ENCODE results near the gene GNAO1. TPM values are rescaled to one million over a fixed set of nuclear protein-coding genes. Genes with fewer than 3 reads are reported as not detected.

GNAO1 gene
- polyA plus RNA-seq, 1 donor from 2014 or later, result 31.5 TPM

DNA sequence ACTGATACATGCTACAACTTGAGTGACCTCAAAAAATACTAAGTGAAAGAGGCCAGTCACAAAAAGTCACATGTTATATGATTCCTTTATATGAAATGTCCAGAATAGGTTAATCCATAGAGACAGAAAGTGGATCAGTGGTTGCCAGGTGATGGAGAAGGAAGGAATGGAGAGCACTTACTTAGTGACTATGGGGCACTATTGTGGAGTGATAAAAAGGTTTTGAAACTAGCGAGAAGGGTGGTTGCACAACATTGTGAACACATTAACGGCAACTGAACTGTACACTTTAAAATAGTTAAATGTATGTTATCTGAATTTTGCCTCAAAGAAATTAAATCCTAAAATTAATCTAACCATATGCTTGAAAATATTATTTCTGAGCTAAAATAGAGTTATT lies 208.2 kb downstream of the GNAO1 start:
- no peak overlapping the region for H3K4me2 ChIP-seq (ENCODE audit: low read length)
- no peak overlapping the region for H2AFZ ChIP-seq (ENCODE audit: low read depth, low read length)
- peaks cover 11% of the 10 kb centered on the region for H3K36me3 ChIP-seq (ENCODE audit: insufficient read depth, low read length)
- H3K9ac ChIP-seq (ENCODE audit: low read length), result no peak overlapping the region
- H3K27ac ChIP-seq (ENCODE audit: low read length), result no peak overlapping the region
- no peaks in the 10 kb centered on the region for H3K27me3 ChIP-seq (ENCODE audit: insufficient read depth, low read depth, low read length)
- no peaks in the 10 kb centered on the region for H3F3A ChIP-seq (ENCODE audit: insufficient read depth, low read length, poor library complexity, severe bottlenecking)
- no peaks in the 10 kb centered on the region for H3K9me3 ChIP-seq (ENCODE audit: low read length)
- no peaks in the 10 kb centered on the region for H3K79me2 ChIP-seq (replicated peaks; ENCODE audit: insufficient read depth, low read length)
- H3K4me3 ChIP-seq (ENCODE audit: low read length), result no peak overlapping the region
- H3K9me2 ChIP-seq (ENCODE audit: insufficient read depth, low read length), result no peaks in the 10 kb centered on the region
- no peaks in the 10 kb centered on the region for H4K20me1 ChIP-seq (ENCODE audit: insufficient read depth)
- TF ChIP-seq MXI1 (conservative IDR thresholded peaks at IDR 0.05; ENCODE audit: poor library complexity, severe bottlenecking) (no peak), TAF1 (IDR thresholded peaks at IDR 0.05; ENCODE audit: low read depth) (no peak), POLR2AphosphoS5 (IDR thresholded peaks at IDR 0.05) (no peak), SMC3 (conservative IDR thresholded peaks at IDR 0.05; ENCODE audit: poor library complexity) (no peak), RAD21 (conservative IDR thresholded peaks at IDR 0.05) (no peak), EP300 (conservative IDR thresholded peaks at IDR 0.05; ENCODE audit: poor library complexity, severe bottlenecking) (no peak), EZH2 (IDR thresholded peaks at IDR 0.05; ENCODE audit: borderline replicate concordance, insufficient read depth, low read length, poor library complexity, severe bottlenecking) (no peak)
- TF ChIP-seq, protein P1, sequence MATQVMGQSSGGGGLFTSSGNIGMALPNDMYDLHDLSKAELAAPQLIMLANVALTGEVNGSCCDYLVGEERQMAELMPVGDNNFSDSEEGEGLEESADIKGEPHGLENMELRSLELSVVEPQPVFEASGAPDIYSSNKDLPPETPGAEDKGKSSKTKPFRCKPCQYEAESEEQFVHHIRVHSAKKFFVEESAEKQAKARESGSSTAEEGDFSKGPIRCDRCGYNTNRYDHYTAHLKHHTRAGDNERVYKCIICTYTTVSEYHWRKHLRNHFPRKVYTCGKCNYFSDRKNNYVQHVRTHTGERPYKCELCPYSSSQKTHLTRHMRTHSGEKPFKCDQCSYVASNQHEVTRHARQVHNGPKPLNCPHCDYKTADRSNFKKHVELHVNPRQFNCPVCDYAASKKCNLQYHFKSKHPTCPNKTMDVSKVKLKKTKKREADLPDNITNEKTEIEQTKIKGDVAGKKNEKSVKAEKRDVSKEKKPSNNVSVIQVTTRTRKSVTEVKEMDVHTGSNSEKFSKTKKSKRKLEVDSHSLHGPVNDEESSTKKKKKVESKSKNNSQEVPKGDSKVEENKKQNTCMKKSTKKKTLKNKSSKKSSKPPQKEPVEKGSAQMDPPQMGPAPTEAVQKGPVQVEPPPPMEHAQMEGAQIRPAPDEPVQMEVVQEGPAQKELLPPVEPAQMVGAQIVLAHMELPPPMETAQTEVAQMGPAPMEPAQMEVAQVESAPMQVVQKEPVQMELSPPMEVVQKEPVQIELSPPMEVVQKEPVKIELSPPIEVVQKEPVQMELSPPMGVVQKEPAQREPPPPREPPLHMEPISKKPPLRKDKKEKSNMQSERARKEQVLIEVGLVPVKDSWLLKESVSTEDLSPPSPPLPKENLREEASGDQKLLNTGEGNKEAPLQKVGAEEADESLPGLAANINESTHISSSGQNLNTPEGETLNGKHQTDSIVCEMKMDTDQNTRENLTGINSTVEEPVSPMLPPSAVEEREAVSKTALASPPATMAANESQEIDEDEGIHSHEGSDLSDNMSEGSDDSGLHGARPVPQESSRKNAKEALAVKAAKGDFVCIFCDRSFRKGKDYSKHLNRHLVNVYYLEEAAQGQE (IDR thresholded peaks at IDR 0.05; ENCODE audit: borderline replicate concordance), result no peak
- TF ChIP-seq, protein P2, sequence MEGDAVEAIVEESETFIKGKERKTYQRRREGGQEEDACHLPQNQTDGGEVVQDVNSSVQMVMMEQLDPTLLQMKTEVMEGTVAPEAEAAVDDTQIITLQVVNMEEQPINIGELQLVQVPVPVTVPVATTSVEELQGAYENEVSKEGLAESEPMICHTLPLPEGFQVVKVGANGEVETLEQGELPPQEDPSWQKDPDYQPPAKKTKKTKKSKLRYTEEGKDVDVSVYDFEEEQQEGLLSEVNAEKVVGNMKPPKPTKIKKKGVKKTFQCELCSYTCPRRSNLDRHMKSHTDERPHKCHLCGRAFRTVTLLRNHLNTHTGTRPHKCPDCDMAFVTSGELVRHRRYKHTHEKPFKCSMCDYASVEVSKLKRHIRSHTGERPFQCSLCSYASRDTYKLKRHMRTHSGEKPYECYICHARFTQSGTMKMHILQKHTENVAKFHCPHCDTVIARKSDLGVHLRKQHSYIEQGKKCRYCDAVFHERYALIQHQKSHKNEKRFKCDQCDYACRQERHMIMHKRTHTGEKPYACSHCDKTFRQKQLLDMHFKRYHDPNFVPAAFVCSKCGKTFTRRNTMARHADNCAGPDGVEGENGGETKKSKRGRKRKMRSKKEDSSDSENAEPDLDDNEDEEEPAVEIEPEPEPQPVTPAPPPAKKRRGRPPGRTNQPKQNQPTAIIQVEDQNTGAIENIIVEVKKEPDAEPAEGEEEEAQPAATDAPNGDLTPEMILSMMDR (IDR thresholded peaks at IDR 0.05; ENCODE audit: poor library complexity, severe bottlenecking), result no peak

DNA sequence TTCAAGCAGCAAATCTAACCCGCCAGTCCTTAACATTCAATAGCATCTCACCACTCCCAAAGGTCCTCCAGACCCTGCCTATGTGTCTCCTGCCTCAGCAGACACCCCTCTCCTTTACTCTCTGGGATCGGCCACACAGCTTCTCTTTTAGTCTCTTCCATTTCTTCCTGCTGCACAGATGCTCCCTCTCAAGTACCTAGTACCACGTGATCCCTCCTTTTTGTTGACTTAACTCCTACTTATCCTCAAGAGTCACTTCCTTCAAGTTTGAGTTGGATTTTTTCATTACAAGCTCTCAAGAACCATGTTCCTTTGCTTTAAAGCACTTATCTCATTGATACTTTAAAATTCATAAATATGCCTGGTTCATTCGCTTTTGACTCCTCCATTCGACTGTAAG lies 209.2 kb downstream of the GNAO1 start:
- Histone ChIP-seq H4K20me1 (ENCODE audit: insufficient read depth) (no peaks in the 10 kb centered on the region), H3F3A (ENCODE audit: insufficient read depth, low read length, poor library complexity, severe bottlenecking) (no peaks in the 10 kb centered on the region), H3K79me2 (replicated peaks; ENCODE audit: insufficient read depth, low read length) (no peaks in the 10 kb centered on the region), H3K4me3 (ENCODE audit: low read length) (no peak overlapping the region), H3K9me3 (ENCODE audit: low read length) (no peaks in the 10 kb centered on the region), H3K27me3 (ENCODE audit: insufficient read depth, low read depth, low read length) (no peaks in the 10 kb centered on the region), H3K9me2 (ENCODE audit: insufficient read depth, low read length) (no peaks in the 10 kb centered on the region), H3K9ac (ENCODE audit: low read length) (no peak overlapping the region), H3K36me3 (ENCODE audit: insufficient read depth, low read length) (peaks cover 11% of the 10 kb centered on the region), H2AFZ (ENCODE audit: low read depth, low read length) (no peak overlapping the region), H3K4me2 (ENCODE audit: low read length) (no peak overlapping the region), H3K27ac (ENCODE audit: low read length) (no peak overlapping the region)
- no peak for TF ChIP-seq POLR2AphosphoS5 (IDR thresholded peaks at IDR 0.05)
- no peak for TF ChIP-seq EP300 (conservative IDR thresholded peaks at IDR 0.05; ENCODE audit: poor library complexity, severe bottlenecking)
- no peak for TF ChIP-seq SMC3 (conservative IDR thresholded peaks at IDR 0.05; ENCODE audit: poor library complexity)
- TF ChIP-seq, protein P1 (IDR thresholded peaks at IDR 0.05; ENCODE audit: borderline replicate concordance), result no peak
- no peak for TF ChIP-seq TAF1 (IDR thresholded peaks at IDR 0.05; ENCODE audit: low read depth)
- no peak for TF ChIP-seq MXI1 (conservative IDR thresholded peaks at IDR 0.05; ENCODE audit: poor library complexity, severe bottlenecking)
- TF ChIP-seq, protein P2 (IDR thresholded peaks at IDR 0.05; ENCODE audit: poor library complexity, severe bottlenecking), result no peak
- no peak for TF ChIP-seq RAD21 (conservative IDR thresholded peaks at IDR 0.05)
- no peak for TF ChIP-seq EZH2 (IDR thresholded peaks at IDR 0.05; ENCODE audit: borderline replicate concordance, insufficient read depth, low read length, poor library complexity, severe bottlenecking)
